GM12891 (cell line): ENCODE measurements around the gene ACAN.

Experiments used
- POLR2A ChIP-seq: IDR thresholded peaks from 2 replicates; pipeline ENCODE4 v1.6.1; 2011; ENCODE audit warnings: low read depth, low read length, control low read depth
- POLR2AphosphoS5 ChIP-seq: IDR thresholded peaks from 2 replicates; pipeline ENCODE4 v1.6.1; 2011; ENCODE audit warnings: low read depth, low read length, control low read depth
- POU2F2 ChIP-seq: IDR thresholded peaks from 2 replicates; pipeline ENCODE4 v1.6.1; 2011; ENCODE audit warnings: low read depth, mild to moderate bottlenecking, control low read depth, low read length, moderate library complexity
- SPI1 ChIP-seq: IDR thresholded peaks from 2 replicates; pipeline ENCODE4 v1.6.1; 2011; ENCODE audit warnings: low read depth, low read length, control low read depth
- TAF1 ChIP-seq: IDR thresholded peaks from 2 replicates; pipeline ENCODE4 v1.6.1; 2011; ENCODE audit warnings: low read depth, low read length, control low read depth

GRCh38 chr15:88877415-88877814 is 74.2 kb downstream of the ACAN start:
- no peak for TF ChIP-seq SPI1
- no peak for TF ChIP-seq POLR2AphosphoS5
- TF ChIP-seq POU2F2, result no peak
- TF ChIP-seq POLR2A, result no peak
- no peak for TF ChIP-seq TAF1
